T-helper 9 cell (primary cell): ENCODE measurements around the gene LRRTM1.

ENCODE experiments used
- DNase-seq: peaks from one replicate; pipeline ENCODE4 v3.0.0-alpha.2; 2020

The LRRTM1 gene

DNA sequence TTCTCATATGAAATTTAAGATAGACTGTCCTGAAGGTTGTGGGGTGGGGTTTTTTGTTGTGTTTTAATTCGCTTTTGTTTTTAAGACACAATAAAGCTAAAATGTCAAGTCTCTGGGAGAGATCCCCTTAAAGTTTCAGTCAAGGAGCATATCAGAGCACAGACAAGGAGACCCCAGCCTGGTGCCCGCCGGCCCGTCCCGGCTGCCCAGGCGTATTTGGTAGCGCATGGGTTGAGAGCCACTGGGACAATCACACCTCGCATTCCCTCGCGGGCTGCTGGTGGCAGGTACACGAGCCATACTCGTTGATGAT, 2.6 kb downstream of the LRRTM1 start:
- DNase-seq, result no peak

DNA sequence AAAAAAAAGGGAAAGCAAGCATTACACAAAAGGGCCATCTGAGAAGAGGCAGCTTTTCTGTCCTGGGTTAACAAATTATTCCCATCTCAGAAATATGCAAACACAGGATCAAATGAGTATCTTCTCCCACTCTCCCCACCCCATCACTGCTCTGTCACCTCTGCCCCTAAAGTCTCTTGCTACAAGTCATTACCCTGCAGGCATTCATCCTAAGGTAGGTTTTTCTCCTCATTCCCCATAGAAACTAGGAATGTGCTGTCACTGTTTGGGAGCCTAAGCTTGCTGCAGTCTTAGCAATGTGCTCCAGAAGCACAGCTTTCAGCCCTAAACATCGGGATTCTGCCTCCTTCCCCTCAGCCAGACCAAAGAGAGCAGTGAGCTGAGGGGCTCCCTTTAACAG, 3.6 kb downstream of the LRRTM1 start:
- no peak for DNase-seq

DNA sequence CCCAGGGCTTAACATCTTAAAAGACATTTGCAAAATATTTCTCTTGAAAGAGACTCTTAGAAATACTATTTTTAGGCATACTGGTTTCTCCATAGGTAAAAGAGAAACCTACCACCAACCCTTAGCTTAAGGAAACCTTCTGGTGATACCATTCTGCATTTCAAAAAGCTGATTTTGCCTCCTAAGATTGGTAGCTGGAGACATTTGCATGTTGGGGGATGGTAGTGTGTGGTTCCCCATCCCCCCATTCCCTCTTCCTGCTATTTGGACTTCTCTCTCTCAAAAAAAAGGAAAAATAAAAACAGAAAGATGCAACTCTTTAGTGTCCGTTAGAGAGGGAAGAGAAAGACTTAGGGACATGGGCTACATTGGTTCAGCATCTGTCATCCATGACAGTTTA, 4.2 kb downstream of the LRRTM1 start:
- no peak for DNase-seq

DNA sequence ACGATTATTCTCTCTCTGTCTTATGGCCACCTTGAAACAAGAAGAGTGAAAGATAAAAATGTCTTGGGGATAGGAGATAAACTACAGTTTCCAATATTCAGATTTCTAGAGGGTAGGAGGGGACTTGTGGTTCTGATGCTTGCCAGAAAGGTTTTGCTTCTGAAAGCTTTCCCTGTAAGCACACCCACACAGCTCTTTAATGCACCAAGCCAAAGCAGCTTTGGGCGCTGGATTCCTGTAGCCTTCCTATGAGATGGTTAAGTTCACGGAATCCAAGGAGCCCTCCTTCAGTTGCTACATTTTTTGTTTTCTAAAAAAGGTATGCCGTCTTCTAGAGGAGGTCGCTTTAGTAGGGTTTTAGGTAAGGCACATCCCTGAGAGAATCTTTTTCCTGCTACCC, 4.9 kb downstream of the LRRTM1 start:
- no peak for DNase-seq

DNA sequence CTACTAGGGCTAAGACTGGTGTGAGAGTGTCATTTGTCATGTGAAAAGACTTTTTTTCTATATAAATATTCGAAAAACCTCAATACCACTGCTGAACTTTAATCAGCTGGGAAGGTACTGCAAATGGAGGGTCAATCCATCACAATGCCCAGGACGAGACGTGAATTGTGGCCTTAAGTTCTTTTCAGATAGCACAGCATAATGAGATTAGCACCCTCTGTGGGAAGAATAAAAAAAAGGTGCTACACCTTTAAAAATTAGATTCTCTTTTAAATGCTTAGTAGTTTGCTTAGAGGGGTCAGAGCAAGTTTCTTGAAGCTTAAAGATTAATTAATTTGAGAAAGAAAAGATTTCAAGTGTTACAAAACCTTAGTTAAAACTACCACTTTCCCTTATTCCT, 5.6 kb downstream of the LRRTM1 start:
- DNase-seq, result no peak

DNA sequence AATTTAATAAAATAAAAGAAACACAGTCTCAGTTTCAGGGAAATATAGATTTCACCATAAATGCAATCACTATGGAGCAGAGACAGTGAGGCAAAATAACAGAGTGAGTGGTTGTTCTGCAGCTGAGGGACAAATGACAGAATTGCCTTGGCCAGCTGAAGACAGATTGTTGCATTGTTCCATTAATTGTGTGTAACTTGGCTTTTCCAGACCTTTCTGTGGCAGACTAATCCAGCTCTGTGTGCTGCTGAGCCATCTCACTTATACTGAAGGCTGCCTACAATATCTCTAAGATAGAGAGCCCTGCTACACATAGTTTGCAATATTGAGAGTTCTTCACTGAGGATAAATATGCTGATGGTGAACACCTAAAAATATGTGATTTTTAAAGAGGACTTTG, 11.5 kb downstream of the LRRTM1 start:
- DNase-seq, result no peak

DNA sequence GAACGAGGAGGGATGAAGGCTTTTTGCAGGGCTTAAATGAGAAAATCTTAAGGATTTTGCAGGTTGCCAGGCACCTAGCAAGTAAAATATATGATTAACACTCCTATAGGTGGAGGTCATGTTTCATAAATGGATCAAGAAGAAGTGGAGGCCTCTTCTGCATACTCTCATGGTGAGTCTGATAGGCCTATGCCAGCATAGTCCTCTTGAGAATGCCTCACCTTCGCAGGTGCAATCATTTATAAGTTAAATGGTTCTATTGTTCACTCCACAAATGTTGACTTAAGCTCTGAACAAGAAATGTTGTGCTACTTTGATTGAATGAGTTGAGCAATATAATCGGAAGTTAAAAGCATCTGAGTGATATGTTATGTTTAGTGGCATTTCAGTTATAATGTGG, 12.1 kb downstream of the LRRTM1 start:
- DNase-seq, result no peak

DNA sequence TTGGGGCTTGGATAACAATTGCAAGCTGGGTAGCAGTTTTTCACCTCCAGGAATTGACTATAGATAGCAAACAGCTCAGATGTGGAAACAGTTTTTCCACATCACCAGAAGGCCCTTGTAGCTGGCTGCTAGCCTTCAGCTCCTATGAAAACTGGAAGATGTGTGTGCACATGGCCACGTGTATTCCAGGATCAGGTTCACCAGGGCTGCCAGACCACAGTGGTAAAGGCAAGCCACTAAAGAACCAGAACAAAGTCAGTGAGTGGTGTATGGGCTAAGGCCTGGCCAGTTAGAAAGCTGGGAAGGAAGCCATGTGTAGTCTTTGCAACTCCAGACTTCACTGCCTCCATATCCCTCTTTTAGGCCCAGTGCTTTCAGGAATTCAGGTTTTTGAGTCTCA, 12.9 kb downstream of the LRRTM1 start:
- no peak for DNase-seq

DNA sequence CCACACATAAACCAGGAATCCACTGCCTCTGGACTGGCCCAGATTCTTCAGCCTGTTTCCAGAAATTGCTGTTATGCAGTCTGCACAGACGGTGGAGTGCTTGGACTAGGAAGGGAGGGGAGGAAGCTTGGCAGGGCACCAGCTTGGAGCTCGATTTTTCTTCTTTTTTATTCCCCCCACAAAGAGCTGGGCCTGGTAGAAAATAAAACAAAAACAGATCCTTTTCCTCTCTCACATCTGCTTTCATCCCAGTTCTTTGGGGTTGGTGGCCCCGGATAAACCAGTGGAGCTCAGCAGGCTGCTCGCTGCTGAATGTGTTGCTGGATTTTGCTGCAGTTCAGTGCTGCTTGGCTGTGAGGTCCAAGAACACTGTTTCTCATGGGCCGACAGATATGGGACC, 16.0 kb downstream of the LRRTM1 start:
- DNase-seq, result no peak

DNA sequence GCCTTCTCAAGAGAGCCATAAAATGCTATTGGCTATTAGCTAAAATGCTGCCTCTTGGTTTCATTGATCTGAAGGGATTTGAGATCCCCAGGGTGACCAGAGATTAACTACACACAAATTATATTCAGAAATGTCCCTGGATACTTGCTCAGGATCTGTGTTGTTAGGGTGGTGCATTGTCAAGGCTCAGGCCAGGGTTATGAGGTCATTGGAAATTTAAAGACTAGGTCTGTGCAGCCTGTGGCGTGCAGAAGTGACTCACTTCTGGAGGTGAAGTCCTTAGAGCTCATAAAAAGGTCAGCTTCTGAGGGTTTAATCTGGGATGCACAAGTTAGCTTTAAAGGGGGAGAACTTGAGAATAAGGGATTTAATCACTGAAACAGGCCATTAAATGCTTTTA, 23.5 kb downstream of the LRRTM1 start:
- no peak for DNase-seq

DNA sequence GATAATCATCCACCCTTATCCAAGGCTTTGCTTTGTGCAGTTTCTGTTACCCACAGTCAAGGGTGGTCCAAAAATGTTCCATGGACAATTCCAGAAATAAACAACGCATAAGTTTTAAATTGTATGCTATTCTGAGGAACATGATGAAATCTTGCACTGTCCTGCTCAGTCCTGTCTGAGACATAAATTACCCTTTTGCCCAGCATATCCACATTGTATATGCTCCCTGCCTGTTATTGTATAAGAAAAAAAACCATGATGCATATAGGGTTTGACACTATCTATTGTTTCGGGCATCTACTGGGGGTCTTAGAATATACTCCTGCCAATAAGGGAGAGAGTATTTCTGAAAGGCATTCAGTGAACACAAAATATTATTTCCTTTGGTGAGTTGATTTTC, 24.0 kb downstream of the LRRTM1 start:
- DNase-seq, result no peak

DNA sequence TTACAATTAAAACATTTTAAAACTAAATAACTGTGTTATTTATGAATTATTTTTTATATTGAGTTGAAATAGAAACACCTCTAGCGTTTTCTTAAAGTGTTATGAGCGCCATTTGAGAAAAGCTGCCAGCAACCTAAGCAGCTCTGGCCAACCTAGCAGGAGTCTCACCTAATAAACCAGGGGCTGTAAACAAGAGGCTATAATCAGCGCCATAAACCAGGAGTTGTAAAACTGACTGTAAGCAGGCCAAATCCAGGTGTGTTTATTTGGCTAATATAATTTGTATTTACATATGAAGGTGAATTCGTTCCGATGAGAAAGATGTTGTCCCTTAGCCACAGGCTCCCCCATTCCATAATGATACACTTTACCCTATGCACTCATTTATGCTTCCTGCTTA, 34.7 kb downstream of the LRRTM1 start:
- DNase-seq, result no peak

DNA sequence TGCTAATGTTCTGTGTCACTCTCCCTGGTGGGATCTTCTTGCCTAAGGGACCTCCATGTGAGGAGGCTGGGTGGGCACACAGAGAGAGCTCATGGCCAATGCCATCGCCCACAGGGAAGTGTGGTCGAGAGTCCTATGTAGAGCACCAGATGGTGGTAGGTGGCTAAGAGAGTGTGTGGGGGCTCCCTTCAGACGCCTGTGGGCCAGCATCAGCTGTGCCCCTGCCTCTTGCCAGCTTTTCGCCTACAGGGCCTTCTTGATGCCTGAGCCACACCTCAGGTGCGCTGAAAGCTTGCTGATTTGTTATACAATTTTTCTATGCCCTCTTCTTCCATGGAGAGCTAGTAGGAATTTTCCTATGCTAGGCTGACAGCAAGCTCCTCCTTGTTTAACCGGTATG, 38.3 kb downstream of the LRRTM1 start:
- DNase-seq, result no peak

DNA sequence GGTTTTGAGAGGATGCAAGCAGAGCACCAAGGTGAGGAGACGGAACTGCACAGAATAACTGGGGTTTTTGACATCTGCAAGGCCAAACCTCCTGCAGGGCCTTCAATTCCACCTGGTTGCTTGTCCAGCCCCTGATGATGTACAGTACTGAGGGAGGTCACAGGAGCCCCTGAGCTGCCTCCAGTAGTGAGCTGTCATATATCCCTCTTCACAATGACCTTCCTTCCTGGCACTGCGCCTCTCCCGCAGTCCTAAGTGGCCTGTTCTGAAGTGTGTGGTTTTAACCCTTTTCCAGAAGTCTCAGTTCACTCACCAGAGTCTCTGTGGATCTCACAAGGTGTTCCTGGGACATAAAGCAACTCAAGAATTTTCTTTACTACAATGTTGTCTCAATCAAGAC, 45.3 kb downstream of the LRRTM1 start:
- no peak for DNase-seq

DNA sequence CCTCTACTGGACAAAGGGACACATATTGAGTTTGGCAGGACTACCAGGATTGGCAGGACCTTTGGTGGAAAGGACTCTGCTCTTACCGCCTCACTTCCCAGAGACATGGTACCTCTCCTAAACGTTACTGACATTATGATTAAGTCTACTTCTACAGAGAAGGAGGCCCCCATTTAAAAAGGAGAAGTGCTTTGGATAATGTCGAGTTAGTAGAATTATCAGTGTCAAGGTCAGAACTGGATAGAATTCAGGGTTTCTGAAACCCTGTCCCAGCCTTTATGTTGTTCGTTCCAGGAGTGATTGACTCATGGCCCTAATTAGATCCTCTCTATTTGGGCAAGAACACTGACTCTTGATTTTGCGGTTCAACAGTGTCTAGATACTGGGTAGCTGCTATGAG, 45.8 kb downstream of the LRRTM1 start:
- DNase-seq, result no peak

DNA sequence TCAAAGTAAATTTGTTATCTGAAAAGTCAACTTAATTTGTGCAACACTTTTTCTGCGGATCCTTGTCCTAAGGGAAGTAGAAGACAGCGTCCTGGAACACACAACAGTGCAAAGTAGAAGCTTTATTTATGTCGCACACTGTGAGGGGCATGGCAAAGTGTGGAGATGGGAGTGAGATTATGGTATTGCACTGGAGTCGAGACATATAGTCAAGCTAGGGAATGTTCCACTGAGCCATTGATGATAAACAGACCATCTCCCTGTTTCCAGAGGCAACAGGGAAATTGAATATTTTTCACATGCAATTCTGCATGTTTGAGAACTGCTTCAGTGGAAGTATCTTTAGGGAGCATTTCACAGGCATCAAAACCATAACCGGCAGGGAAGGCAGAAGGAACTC, 46.2 kb downstream of the LRRTM1 start:
- DNase-seq, result no peak

DNA sequence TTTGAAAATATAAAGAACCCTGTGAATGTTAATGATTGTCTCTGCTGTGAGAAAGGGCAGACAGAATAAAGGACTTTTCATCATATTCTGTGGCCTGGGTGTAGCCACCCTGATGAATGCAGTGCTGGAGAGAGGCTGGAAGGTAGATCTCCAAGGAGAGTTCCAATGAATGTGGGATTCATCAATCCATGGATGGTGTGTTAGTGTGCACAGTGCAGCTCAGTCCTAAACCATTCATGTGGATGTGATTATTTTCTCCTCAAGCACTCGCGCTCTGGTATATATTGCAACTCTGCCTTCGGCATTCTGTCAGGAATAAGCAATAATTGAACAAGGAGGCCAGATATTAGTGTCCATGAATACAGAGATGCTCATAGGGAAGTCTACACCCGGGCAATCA, 47.1 kb downstream of the LRRTM1 start:
- no peak for DNase-seq

DNA sequence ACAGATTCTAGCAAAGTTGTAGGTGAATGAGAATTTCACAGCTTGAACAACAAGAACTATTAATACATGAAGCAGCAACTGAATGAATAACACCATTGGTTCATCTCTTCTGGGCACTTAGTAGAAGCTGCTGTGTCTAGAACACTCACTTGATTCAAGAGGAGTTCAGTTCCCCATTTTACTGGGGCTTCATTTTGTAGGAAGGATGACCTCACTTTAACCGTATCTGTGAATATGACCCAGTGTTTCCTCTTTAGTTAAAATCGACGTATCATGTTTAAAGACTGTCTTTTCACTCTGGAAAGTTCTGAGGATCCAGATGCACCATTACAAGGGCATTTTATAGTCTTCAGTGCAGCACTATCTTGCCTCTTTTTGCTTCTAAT, 47.8 kb downstream of the LRRTM1 start:
- DNase-seq, result no peak

DNA sequence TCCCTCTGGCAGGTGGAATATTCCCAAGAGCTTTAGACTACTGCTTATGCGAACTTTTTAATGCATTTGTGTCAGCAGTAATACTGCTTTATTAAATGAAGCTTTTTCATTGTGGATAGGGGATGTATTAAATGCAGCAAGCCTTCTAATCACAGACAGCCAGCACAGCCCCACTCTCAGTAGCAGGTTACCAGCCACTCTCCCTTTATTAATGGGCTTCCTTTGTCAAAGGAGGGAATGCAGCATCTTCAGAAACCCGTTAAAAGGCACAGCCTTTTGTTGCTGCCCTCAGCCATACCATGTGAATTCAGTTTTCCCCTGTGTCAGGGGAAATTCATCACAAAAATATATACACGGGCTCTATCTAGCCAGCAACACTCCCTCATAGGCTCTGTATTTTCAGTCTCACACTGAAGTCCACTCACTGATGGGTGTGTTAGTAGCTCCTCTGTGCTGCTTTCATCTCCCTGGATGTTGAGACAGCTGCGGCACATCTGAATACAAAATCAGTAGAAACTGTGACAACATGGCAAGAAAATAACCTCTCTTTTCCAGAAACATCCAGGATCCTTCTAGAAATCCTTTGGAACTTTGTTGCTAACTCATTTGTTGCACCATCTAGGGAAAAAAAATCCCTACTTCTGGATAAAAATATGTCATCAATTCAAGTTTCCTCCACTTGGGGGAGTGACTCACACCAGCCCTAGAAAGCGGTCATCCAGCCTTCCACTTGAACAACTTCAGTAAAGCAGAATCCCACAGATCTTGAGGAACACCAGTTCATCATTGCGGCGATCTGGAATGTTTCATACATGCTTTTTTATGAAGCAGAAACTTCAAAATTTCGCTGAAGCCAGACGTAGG, 48.4 kb downstream of the LRRTM1 start:
- no peak for DNase-seq

DNA sequence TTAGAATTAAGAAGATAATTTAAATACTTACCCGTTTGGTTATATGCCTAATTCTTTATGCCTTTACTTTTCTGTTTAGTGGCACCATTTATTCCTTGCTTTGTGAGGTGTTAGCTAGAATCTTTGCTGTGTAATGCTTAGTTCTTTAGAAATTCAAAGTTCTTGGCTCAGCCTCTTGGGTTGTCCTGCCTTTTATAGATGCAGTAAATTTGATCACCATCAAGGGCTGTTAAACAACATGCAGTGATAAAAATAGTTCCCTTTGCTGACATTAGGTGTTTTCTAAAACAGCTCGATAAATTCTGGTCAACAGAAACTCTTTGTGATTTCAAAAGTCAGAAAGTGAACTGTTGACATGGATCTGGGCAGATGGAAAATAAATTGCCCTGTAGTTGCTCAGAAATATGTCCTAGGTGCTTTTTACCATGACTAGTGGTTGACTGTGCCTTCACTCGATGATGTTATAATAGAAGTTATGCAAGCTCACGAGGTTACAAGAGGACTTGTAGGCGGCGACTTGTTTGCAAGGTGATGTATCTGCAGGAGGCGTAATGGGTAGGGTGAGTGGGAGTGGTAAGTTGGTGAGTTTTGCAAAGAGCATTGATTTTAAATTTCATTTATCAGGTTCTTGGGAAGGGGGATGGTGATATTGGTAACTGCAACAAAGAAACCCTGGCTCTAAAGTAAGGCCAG, 52.1 kb downstream of the LRRTM1 start:
- no peak for DNase-seq
